DND-41 (cell line): ENCODE data around the gene DCLK1.

ENCODE experiments used
- ATAC-seq: fragments of 200-7000 bp; cut with Tn5 transposase; 3 replicates; pipeline ENCODE4 v1.9.1; 2021; ENCODE audit warnings: low read depth; ENCODE audit not compliant: insufficient read depth
- DNase-seq: peaks from one replicate; pipeline ENCODE4 v3.0.0-alpha.2; 2020
- H2AFZ ChIP-seq: 2 replicates; pipeline ENCODE4 v1.6.0; 2012; ENCODE audit warnings: low read depth, low read length
- H3K27ac ChIP-seq: 2 replicates; pipeline ENCODE4 v1.5.1; 2012; ENCODE audit warnings: low read length, inconsistent platforms
- H3K27me3 ChIP-seq: fragments of 200-600 bp; sonication (generic); 2 replicates; pipeline ENCODE4 v1.6.0; 2012; ENCODE audit warnings: low read length, mild to moderate bottlenecking, inconsistent platforms; ENCODE audit not compliant: insufficient read depth, poor library complexity
- H3K36me3 ChIP-seq: 2 replicates; pipeline ENCODE4 v1.5.1; 2012; ENCODE audit warnings: low read length, inconsistent platforms; ENCODE audit not compliant: insufficient read depth
- H3K4me1 ChIP-seq: 2 replicates; pipeline ENCODE4 v1.5.1; 2012; ENCODE audit warnings: mild to moderate bottlenecking, low read length; ENCODE audit not compliant: insufficient read depth
- H3K4me2 ChIP-seq: 2 replicates; pipeline ENCODE4 v1.6.0; 2012; ENCODE audit warnings: mild to moderate bottlenecking, moderate library complexity, low read length, inconsistent platforms; ENCODE audit not compliant: insufficient read depth
- H3K4me3 ChIP-seq, 2 experiments: fragments of 200-600 bp in 1 of 2; shearing (Covaris generic) in 1 of 2; 2 replicates each; pipeline ENCODE4 v1.5.1; 2012 to 2016; ENCODE audit warnings: inconsistent platforms in 2 of 2, low read length in 2 of 2, mild to moderate bottlenecking in 2 of 2, low read depth in 1 of 2, moderate library complexity in 1 of 2
- H3K79me2 ChIP-seq: 2 replicates; pipeline ENCODE4 v1.6.0; 2012; ENCODE audit warnings: low read length, inconsistent platforms; ENCODE audit not compliant: insufficient read depth
- H3K9ac ChIP-seq: 2 replicates; pipeline ENCODE4 v1.6.0; 2012; ENCODE audit warnings: low read depth, mild to moderate bottlenecking, inconsistent platforms, low read length, moderate library complexity
- H3K9me3 ChIP-seq: 2 replicates; pipeline ENCODE4 v1.5.1; 2012; ENCODE audit warnings: low read length, moderate library complexity, mild to moderate bottlenecking, inconsistent platforms; ENCODE audit not compliant: insufficient read depth, severe bottlenecking
- H4K20me1 ChIP-seq: 2 replicates; pipeline ENCODE4 v1.6.0; 2012; ENCODE audit warnings: low read length; ENCODE audit not compliant: insufficient read depth
- CTCF ChIP-seq: IDR thresholded peaks from 2 replicates; pipeline ENCODE4 v1.5.1; 2012; ENCODE audit warnings: borderline replicate concordance, low read length, moderate library complexity, mild to moderate bottlenecking; ENCODE audit not compliant: poor library complexity, severe bottlenecking; ENCODE audit errors: extremely low read depth
- EZH2 ChIP-seq: IDR thresholded peaks from 3 replicates; pipeline ENCODE4 v1.6.1; 2012; ENCODE audit warnings: borderline replicate concordance, low read depth, mild to moderate bottlenecking, moderate library complexity, low read length, inconsistent platforms; ENCODE audit not compliant: severe bottlenecking

The DCLK1 gene

GRCh38 chr13:35856721-35857364, 274.3 kb downstream of the DCLK1 start:
- no peaks in the 10 kb centered on the region for H3K36me3 ChIP-seq
- TF ChIP-seq CTCF, result no peak
- TF ChIP-seq EZH2, result no peak
- no peak for ATAC-seq
- H4K20me1 ChIP-seq, result no peaks in the 10 kb centered on the region
- H3K4me2 ChIP-seq, result no peak overlapping the region
- DNase-seq, result no peak
- no peak overlapping the region for H3K9ac ChIP-seq
- H3K27me3 ChIP-seq, result no peaks in the 10 kb centered on the region
- H3K9me3 ChIP-seq, result no peaks in the 10 kb centered on the region
- H3K27ac ChIP-seq, result no peak overlapping the region
- H2AFZ ChIP-seq, result no peak overlapping the region
- no peak overlapping the region for H3K4me3 ChIP-seq
- H3K79me2 ChIP-seq, result no peaks in the 10 kb centered on the region
- no peaks in the 10 kb centered on the region for H3K4me1 ChIP-seq

GRCh38 chr13:35856084-35856483, 275.1 kb downstream of the DCLK1 start:
- no peaks in the 10 kb centered on the region for H4K20me1 ChIP-seq
- no peak overlapping the region for H3K4me3 ChIP-seq
- no peaks in the 10 kb centered on the region for H3K79me2 ChIP-seq
- no peak for ATAC-seq
- TF ChIP-seq CTCF (no peak), EZH2 (no peak)
- H3K4me2 ChIP-seq, result no peak overlapping the region
- H3K36me3 ChIP-seq, result no peaks in the 10 kb centered on the region
- H2AFZ ChIP-seq, result no peak overlapping the region
- H3K27ac ChIP-seq, result no peak overlapping the region
- H3K27me3 ChIP-seq, result no peaks in the 10 kb centered on the region
- no peaks in the 10 kb centered on the region for H3K9me3 ChIP-seq
- no peak overlapping the region for H3K9ac ChIP-seq
- no peak for DNase-seq
- H3K4me1 ChIP-seq, result no peaks in the 10 kb centered on the region

- Histone ChIP-seq H3K4me3 (no peak overlapping the region), H3K79me2 (no peaks in the 10 kb centered on the region), H2AFZ (no peak overlapping the region), H3K9me3 (no peaks in the 10 kb centered on the region), H3K36me3 (no peaks in the 10 kb centered on the region), H3K27me3 (no peaks in the 10 kb centered on the region), H3K27ac (no peak overlapping the region), H3K4me1 (no peaks in the 10 kb centered on the region), H3K4me2 (no peak overlapping the region), H4K20me1 (no peaks in the 10 kb centered on the region), H3K9ac (no peak overlapping the region)
- no peak for TF ChIP-seq CTCF
- no peak for TF ChIP-seq EZH2
- ATAC-seq (no peak), DNase-seq (no peak)
These were observed 275.6 kb downstream of the DCLK1 start for GRCh38 chr13:35855531-35856019.
